ENCODE measurements around the gene USP7.

DNA sequence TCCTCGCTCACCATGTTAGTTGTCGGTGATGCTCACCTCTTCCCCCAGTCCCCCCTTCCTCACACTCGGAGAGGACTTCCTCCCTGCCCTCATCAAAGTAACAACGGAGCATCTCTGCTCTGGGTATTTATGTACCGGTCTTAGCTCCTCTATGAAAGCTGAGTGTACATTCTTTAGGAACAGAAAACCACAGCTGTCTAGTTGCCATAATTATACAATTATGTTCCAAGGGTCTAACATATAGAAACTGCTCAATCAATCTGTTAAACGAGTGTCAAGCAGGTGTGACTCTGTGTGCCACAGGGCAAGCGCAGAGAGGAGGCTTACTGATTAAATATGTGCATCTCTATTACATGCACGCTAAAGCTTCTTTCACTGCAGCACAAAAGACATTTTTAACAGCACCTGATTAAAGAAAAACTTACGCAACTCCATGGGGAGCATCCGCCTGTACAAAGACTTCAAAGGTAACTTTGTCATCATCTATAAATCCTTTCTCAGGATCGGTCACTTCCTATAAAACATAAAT is 43.7 kb downstream of the USP7 start:
- no peak for TF ChIP-seq FOXM1 (IDR thresholded peaks at IDR 0.05; ENCODE audit: low read depth, low read length)
- no peak for TF ChIP-seq MTA2 (IDR thresholded peaks at IDR 0.05; ENCODE audit: low read depth)
- TF ChIP-seq, protein P1, sequence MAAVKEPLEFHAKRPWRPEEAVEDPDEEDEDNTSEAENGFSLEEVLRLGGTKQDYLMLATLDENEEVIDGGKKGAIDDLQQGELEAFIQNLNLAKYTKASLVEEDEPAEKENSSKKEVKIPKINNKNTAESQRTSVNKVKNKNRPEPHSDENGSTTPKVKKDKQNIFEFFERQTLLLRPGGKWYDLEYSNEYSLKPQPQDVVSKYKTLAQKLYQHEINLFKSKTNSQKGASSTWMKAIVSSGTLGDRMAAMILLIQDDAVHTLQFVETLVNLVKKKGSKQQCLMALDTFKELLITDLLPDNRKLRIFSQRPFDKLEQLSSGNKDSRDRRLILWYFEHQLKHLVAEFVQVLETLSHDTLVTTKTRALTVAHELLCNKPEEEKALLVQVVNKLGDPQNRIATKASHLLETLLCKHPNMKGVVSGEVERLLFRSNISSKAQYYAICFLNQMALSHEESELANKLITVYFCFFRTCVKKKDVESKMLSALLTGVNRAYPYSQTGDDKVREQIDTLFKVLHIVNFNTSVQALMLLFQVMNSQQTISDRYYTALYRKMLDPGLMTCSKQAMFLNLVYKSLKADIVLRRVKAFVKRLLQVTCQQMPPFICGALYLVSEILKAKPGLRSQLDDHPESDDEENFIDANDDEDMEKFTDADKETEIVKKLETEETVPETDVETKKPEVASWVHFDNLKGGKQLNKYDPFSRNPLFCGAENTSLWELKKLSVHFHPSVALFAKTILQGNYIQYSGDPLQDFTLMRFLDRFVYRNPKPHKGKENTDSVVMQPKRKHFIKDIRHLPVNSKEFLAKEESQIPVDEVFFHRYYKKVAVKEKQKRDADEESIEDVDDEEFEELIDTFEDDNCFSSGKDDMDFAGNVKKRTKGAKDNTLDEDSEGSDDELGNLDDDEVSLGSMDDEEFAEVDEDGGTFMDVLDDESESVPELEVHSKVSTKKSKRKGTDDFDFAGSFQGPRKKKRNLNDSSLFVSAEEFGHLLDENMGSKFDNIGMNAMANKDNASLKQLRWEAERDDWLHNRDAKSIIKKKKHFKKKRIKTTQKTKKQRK (IDR thresholded peaks at IDR 0.05; ENCODE audit: low read depth, low read length), result no peak
- no peak for TF ChIP-seq SPI1 (IDR thresholded peaks at IDR 0.05; ENCODE audit: borderline replicate concordance, insufficient read depth, low read depth, low read length)
- TF ChIP-seq, protein P2, sequence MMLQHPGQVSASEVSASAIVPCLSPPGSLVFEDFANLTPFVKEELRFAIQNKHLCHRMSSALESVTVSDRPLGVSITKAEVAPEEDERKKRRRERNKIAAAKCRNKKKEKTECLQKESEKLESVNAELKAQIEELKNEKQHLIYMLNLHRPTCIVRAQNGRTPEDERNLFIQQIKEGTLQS (IDR thresholded peaks at IDR 0.05; ENCODE audit: borderline replicate concordance, extremely low read depth, low read depth, low read length), result no peak
- TF ChIP-seq, protein P3, sequence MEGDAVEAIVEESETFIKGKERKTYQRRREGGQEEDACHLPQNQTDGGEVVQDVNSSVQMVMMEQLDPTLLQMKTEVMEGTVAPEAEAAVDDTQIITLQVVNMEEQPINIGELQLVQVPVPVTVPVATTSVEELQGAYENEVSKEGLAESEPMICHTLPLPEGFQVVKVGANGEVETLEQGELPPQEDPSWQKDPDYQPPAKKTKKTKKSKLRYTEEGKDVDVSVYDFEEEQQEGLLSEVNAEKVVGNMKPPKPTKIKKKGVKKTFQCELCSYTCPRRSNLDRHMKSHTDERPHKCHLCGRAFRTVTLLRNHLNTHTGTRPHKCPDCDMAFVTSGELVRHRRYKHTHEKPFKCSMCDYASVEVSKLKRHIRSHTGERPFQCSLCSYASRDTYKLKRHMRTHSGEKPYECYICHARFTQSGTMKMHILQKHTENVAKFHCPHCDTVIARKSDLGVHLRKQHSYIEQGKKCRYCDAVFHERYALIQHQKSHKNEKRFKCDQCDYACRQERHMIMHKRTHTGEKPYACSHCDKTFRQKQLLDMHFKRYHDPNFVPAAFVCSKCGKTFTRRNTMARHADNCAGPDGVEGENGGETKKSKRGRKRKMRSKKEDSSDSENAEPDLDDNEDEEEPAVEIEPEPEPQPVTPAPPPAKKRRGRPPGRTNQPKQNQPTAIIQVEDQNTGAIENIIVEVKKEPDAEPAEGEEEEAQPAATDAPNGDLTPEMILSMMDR (IDR thresholded peaks at IDR 0.05 in 2 of 3, conservative IDR thresholded peaks at IDR 0.05 in 1 of 3; ENCODE audit: control insufficient read depth in 2 of 3, extremely low read depth in 1 of 3, insufficient read depth in 1 of 3, low read depth in 3 of 3, low read length in 3 of 3), result no peak
- no peak for TF ChIP-seq CREB1 (IDR thresholded peaks at IDR 0.05; ENCODE audit: low read depth)
- TF ChIP-seq, protein P4, sequence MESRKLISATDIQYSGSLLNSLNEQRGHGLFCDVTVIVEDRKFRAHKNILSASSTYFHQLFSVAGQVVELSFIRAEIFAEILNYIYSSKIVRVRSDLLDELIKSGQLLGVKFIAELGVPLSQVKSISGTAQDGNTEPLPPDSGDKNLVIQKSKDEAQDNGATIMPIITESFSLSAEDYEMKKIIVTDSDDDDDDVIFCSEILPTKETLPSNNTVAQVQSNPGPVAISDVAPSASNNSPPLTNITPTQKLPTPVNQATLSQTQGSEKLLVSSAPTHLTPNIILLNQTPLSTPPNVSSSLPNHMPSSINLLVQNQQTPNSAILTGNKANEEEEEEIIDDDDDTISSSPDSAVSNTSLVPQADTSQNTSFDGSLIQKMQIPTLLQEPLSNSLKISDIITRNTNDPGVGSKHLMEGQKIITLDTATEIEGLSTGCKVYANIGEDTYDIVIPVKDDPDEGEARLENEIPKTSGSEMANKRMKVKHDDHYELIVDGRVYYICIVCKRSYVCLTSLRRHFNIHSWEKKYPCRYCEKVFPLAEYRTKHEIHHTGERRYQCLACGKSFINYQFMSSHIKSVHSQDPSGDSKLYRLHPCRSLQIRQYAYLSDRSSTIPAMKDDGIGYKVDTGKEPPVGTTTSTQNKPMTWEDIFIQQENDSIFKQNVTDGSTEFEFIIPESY (IDR thresholded peaks at IDR 0.05), result no peak
- no peak for TF ChIP-seq IRF4 (IDR thresholded peaks at IDR 0.05; ENCODE audit: low read depth, low read length)
- TF ChIP-seq RELA (IDR thresholded peaks at IDR 0.05; ENCODE audit: borderline replicate concordance, partially characterized antibody), result no peak
- no peak for TF ChIP-seq MXI1 (IDR thresholded peaks at IDR 0.05; ENCODE audit: low read depth, low read length)

Measured in GM12878 (cell line).